Spleen (tissue), 11 donors: ENCODE measurements around the gene PIF1. TPM values are rescaled to one million over a fixed set of nuclear protein-coding genes. Genes with fewer than 3 reads are reported as not detected.

Source experiments
- DNase-seq: peaks from one replicate; pipeline ENCODE4 v3.0.0-alpha.2; 2020
- H3K27ac ChIP-seq, 8 donors: fragments of 200-600 bp; sonication (generic) in 7 of 8; 1 replicate in 4 of 8; 2 replicates in 4 of 8; pipeline versions ENCODE4 v1.5.0 to v1.8.0; 2016 to 2021; ENCODE audit warnings: inconsistent platforms in 4 of 8, mild to moderate bottlenecking in 4 of 8, moderate library complexity in 1 of 8
- H3K27me3 ChIP-seq, 7 donors: fragments of 200-600 bp; sonication (generic) in 6 of 7; replicated peaks in 1 of 7; 1 replicate in 4 of 7; 2 replicates in 3 of 7; pipeline versions ENCODE4 v1.5.0 to v1.8.0; 2016 to 2021; ENCODE audit warnings: inconsistent platforms in 3 of 7, mild to moderate bottlenecking in 1 of 7
- H3K36me3 ChIP-seq, 6 donors: fragments of 200-600 bp; sonication (generic) in 5 of 6; 1 replicate in 4 of 6; 2 replicates in 2 of 6; pipeline versions ENCODE4 v1.5.0 to v1.8.0; 2016 to 2021; ENCODE audit warnings: inconsistent platforms in 2 of 6
- H3K4me1 ChIP-seq, 6 donors: fragments of 200-600 bp; sonication (generic) in 5 of 6; 1 replicate in 3 of 6; 2 replicates in 3 of 6; pipeline versions ENCODE4 v1.5.0 to v1.8.0; 2016 to 2021; ENCODE audit warnings: inconsistent platforms in 3 of 6
- H3K4me3 ChIP-seq, 8 donors: fragments of 200-600 bp; sonication (generic) in 7 of 8; 1 replicate in 4 of 8; 2 replicates in 4 of 8; pipeline versions ENCODE4 v1.5.0 to v1.8.0; 2016 to 2021; ENCODE audit warnings: inconsistent platforms in 4 of 8, mild to moderate bottlenecking in 4 of 8, moderate library complexity in 2 of 8
- H3K9me3 ChIP-seq, 8 donors: fragments of 200-600 bp; sonication (generic) in 7 of 8; 1 replicate in 4 of 8; 2 replicates in 4 of 8; pipeline versions ENCODE4 v1.5.0 to v1.8.0; 2016 to 2021; ENCODE audit warnings: inconsistent platforms in 4 of 8
- CTCF ChIP-seq, 11 experiments: fragments of 200-600 bp in 7 of 11; fragments of 450-650 bp in 4 of 11; sonication (generic) in 4 of 11; IDR thresholded peaks in 8 of 11; conservative IDR thresholded peaks in 3 of 11; 1 replicate in 7 of 11; 2 replicates in 4 of 11; pipeline versions ENCODE4 v1.4.0 to v1.8.0; 2016 to 2021; ENCODE audit warnings: antibody characterized with exemption in 11 of 11, inconsistent platforms in 4 of 11, mild to moderate bottlenecking in 1 of 11
- POLR2A ChIP-seq, 3 donors: fragments of 450-650 bp; IDR thresholded peaks; one replicate each; pipeline ENCODE4 v1.5.1; 2017; ENCODE audit warnings: antibody characterized with exemption in 3 of 3, mild to moderate bottlenecking in 1 of 3
- POLR2AphosphoS5 ChIP-seq, 3 donors: sonication (generic); formaldehyde crosslinking; IDR thresholded peaks; one replicate each; pipeline ENCODE4 v1.5.1; 2017; ENCODE audit warnings: antibody characterized with exemption in 3 of 3
- WGBS, 5 donors: extraction: QIAGEN DNeasy Blood & Tissue Kit in 3 of 5; methylation state at CpG; one replicate each; pipeline versions ENCODE4 v1.1.5 to v1.1.7; 2013 to 2018; 5-methylcytosine and 5-hydroxymethylcytosine counted together
- intact Hi-C: fragments of 100-400 bp; cut with DNase I; formaldehyde crosslinking; loops from one replicate; pipeline ENCODE4 v1.15.0; 2023; ENCODE audit warnings: low total_unique reads
- polyA plus RNA-seq, 3 donors: library from polyadenylated mRNA; stranded (reverse); fragments of 200-250 nt; gene quantifications; one replicate each; pipeline ENCODE4 v1.2.1, GENCODE V29; 2013
- total RNA-seq, 7 donors: library from RNA; depleted of rRNA in 3 of 7; stranded (reverse); fragments of >200 nt in 3 of 7; fragmentation: NEBNext Ultra II Directional in 4 of 7; extraction: Animal tissue kit (Norgen Biotek cat#: 25700) in 4 of 7; gene quantifications; one replicate each; pipeline versions ENCODE4 v1.1.0 to v1.2.1, GENCODE V29; 2016 to 2021
- donor health status: healthy with polysubstance abuse.
- donor health status: DM: no; HTN: no; CAD: no; lungs with moderate emphysema.
- donor health status: DM: no; HTN: no; CAD: no.
- donor health status: Bipolar disorder and iron deficiency.
- donor health status: healthy.
- donor health status: DM: no; HTN: no; CAD: no.
- donor health status: DM: yes; HTN: yes; CAD: no.

The PIF1 gene
- total and polyA plus RNA-seq, 10 donors: 3.8 to 10.3 (median 6.8) TPM

GRCh38 chr15:64847448-64847847 lies 22.0 kb upstream of the PIF1 start:
- TF ChIP-seq POLR2AphosphoS5 (IDR thresholded peaks at IDR 0.05): no peak
- no peak for TF ChIP-seq CTCF (IDR thresholded peaks at IDR 0.05 in 8 of 11, conservative IDR thresholded peaks at IDR 0.05 in 3 of 11)
- TF ChIP-seq POLR2A (IDR thresholded peaks at IDR 0.05): no peak
- H3K27ac ChIP-seq: peak overlapping the region; percentile 27 to 99 (median 97)
- 42 to 58% (median 54%) methylated on average over 3 of the region's 3 CpGs for WGBS, 5 donors
- H3K4me3 ChIP-seq: peak overlapping the region in 7 of 8 donors; percentile 8 to 99 (median 82)
- H3K36me3 ChIP-seq: peaks cover 0 to 77% (median 47%) of the 10 kb centered on the region in 6 donors
- H3K4me1 ChIP-seq: peaks cover 56 to 100% (median 95%) of the 10 kb centered on the region in 6 donors
- DNase-seq: no peak
- no peaks in the 10 kb centered on the region for H3K9me3 ChIP-seq
- no peaks in the 10 kb centered on the region for H3K27me3 ChIP-seq
- intact Hi-C loops: no loop called here

- intact Hi-C loops: no loop called here
- Histone ChIP-seq H3K4me3 (peak overlapping the region; percentile 13 to 99 (median 83)), H3K4me1 (peaks cover 56 to 97% (median 91%) of the 10 kb centered on the region in 6 donors), H3K36me3 (peaks cover 0 to 72% (median 44%) of the 10 kb centered on the region in 6 donors), H3K9me3 (no peaks in the 10 kb centered on the region), H3K27ac (peak overlapping the region; percentile 27 to 99 (median 97)), H3K27me3 (no peaks in the 10 kb centered on the region)
- WGBS, 5 donors: 29 to 69% (median 44%) methylated on average over 3 of the region's 3 CpGs
- TF ChIP-seq POLR2A (IDR thresholded peaks at IDR 0.05): no peak
- peak in 1 of 3 donors; percentile 9 for TF ChIP-seq POLR2AphosphoS5 (IDR thresholded peaks at IDR 0.05)
- DNase-seq: no peak
Measured at GRCh38 chr15:64847016-64847415, 21.6 kb upstream of the PIF1 start.

GRCh38 chr15:64845831-64846595 lies 20.6 kb upstream of the PIF1 start:
- Histone ChIP-seq H3K36me3 (peaks cover 0 to 62% (median 35%) of the 10 kb centered on the region in 6 donors), H3K4me3 (peak overlapping the region; percentile 59 to 99 (median 83)), H3K4me1 (peaks cover 48 to 90% (median 85%) of the 10 kb centered on the region in 6 donors), H3K9me3 (no peaks in the 10 kb centered on the region), H3K27ac (peak overlapping the region; percentile 76 to 99 (median 97)), H3K27me3 (no peaks in the 10 kb centered on the region)
- TF ChIP-seq POLR2A (IDR thresholded peaks at IDR 0.05) (no peak), POLR2AphosphoS5 (IDR thresholded peaks at IDR 0.05) (peak in 1 of 3 donors; percentile 35)
- DNase-seq: no peak
- intact Hi-C loops: no loop called here
- WGBS, 5 donors: 35 to 53% (median 41%) methylated on average over 13 of the region's 13 CpGs

GRCh38 chr15:64845183-64845611 lies 19.8 kb upstream of the PIF1 start:
- Histone ChIP-seq H3K9me3 (no peaks in the 10 kb centered on the region), H3K36me3 (peaks cover 0 to 54% (median 27%) of the 10 kb centered on the region in 6 donors), H3K27me3 (no peaks in the 10 kb centered on the region), H3K27ac (peak overlapping the region; percentile 76 to 99 (median 97)), H3K4me1 (peaks cover 45 to 90% (median 84%) of the 10 kb centered on the region in 6 donors), H3K4me3 (peak overlapping the region; percentile 59 to 99 (median 83))
- peak; percentile 85 for DNase-seq
- intact Hi-C loops: no loop called here
- 0 to 4% (median 0%) methylated on average over 2 of the region's 2 CpGs for WGBS, 5 donors
- TF ChIP-seq POLR2AphosphoS5 (IDR thresholded peaks at IDR 0.05) (peak in 2 of 3 donors; percentile 44 to 51), POLR2A (IDR thresholded peaks at IDR 0.05) (no peak), CTCF (IDR thresholded peaks at IDR 0.05 in 8 of 11, conservative IDR thresholded peaks at IDR 0.05 in 3 of 11) (no peak)
